Kasumi-1 (cell line): ENCODE measurements around the gene ICE1.
"Not testable (repeated sequence)": the region's sequence is repeated elsewhere in the genome, so short reads cannot be mapped to it uniquely, and the experiment has no call there.

Source experiments
- DNase-seq, 2 experiments: peaks; one replicate each; lab custom pipeline; 2025; lab: John Stamatoyannopoulos, UW

The ICE1 gene, protein sequence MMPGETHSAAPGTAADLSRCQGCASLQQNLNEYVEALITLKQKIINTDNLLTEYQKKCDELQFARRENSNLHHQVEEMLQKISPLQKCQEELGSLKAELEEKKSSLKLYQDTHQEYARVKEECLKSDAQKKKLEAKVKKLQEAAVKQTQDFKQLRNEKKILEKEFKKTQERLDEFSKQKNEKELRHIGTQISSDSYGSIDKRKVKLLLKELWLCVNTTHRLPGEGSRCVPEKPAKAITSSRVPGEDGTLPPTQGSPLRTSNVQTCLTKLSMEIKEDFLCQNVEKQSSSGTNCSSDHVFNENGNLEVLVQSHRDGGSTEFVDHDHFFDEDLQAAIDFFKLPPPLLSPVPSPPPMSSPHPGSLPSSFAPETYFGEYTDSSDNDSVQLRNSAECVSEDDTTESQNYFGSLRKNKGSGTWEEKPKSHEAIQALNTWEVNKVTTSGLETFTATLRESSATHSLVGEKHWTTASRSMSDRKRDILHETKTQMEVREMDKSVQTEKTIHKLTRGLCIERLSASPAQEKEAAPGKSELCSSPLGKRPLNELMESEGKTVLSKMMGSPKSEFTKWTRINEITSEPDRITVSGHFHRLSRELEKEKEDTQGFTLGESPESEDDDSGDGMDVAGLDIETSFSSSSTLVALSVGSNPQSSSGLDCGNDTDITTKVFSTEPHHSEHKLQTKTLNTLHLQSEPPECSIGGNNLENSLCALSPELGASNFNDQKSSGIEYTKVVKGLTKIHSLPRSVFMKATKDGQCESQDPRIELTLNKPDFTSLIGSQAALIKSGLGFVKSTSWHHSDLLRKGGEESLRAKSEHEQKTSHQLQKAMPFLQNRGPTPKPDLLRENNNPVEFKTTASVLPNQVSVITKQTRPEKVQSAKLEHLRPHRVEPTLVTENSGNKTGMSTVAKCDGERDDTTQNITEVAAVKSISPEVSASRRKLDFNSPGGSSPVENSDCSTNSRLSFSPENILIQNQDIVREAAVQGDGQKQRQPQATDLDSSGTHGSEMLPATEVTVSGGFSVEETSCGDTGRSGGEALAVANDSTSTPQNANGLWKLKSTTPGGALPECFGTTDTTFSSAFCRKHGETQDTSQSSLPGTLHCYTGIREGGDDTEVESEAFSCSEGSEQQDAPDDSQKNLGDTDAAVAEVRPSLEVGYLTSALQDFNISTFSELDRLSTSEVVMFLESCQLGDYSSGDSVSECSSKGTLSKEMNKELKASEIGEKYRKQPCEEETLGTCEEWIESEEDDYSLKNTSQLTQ (N-terminal part only)

GRCh38 chr5:5421961-5422818 lies at the start of gene ICE1:
ICE1 (plus strand) TSS chr5:5422677; CDS start chr5:5422916, 239 bp downstream.
- peak; percentile 97 for DNase-seq

DNA sequence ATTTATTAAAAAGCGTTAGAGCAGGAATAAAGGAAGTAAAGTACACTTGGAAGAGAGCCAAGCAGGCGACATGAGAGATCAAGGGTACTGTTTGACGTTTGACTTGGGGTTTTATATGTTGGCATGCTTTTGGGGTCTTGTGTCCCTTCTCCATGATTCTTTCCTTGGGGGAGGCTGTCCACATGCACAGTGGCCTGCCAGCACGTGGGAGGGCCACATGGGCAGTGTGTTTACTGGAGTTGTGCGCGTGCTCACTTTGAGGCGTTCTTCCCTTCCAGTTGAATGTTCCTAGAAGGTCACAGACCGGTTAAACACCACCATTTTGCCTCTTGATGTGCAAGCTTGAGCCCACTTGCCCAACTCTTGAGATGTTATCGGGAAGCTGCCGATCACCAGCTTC lies 49.5 kb upstream of the ICE1 start:
- DNase-seq: no peak

- no peak for DNase-seq
Observed at GRCh38 chr5:5373351-5373989, 49.0 kb upstream of the ICE1 start.

DNA sequence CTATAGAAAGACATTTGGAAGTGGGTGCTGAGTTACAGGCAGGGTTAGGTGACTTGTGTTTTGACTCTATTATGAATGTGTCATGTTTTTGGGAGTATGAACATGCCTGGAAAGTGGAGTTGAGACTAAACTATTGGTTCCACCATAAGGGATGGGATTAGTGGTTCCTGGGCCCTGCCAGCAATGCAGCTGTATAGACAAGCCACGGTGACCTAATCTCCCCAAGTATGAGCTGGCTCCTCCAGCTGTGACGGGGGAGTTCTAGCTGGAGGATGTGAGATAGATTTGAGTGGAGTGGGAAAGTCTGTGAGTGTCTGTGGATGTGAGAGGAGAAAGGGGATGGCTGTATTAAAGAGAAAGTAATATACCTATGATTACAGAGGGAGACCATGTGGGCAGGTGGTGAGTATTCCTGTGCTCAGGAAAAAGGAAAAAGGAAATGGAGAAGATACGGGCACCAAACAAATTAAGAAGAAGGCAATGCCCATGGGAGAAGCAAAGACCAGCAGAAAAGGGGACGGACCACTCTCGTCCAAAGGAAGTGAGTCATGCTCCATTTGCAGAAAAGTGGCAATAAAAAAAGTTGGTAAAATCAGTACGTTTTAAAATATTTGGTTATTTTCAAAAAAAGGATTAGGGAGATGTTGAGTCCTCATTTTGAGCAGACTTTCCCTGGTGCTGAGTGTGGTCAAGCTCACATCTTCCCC lies 48.3 kb upstream of the ICE1 start:
- DNase-seq: no peak

DNA sequence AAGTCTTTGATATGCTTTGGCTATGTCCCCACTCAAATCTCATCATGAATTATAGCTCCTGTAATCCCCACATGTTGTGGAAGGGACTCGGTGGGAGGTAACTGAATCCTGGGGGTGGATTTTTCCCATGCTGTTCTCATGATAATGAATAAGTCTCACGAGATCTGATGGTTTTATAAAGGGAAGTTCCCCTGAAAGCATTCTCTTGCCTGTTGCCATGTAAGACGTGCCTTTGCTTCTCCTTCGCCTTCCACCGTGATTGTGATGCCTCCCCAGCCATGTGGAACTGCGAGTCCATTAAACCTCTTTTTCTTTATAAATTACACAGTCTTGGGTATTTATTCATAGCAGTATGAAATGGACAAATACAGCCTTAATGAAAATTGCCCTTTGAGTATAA lies 44.7 kb upstream of the ICE1 start:
- DNase-seq: no peak

GRCh38 chr5:5378531-5378930 lies 43.9 kb upstream of the ICE1 start:
- DNase-seq: no peak

- DNase-seq: no peak
Observed at GRCh38 chr5:5380298-5380697, 42.2 kb upstream of the ICE1 start.

- no peak for DNase-seq
Observed at GRCh38 chr5:5381310-5381913, 41.1 kb upstream of the ICE1 start.

DNA sequence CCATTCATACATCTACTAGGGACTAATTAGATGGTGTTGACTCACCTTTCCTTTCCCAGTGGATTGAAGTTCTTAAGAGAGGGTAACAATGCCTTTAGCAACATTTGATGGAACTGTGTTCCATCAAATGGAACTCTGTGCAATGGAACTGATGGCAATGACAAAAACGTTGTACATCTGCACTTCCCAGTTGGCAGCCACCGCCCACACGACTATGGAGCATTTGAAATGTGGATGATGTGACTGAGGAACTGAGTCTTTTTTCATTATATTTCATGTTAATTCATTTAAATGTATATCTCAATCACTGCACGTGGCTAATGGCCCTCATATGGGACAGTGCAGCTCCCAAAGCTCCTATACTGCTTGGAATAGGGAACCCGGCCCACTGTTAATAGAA lies 39.0 kb upstream of the ICE1 start:
- DNase-seq: no peak

DNA sequence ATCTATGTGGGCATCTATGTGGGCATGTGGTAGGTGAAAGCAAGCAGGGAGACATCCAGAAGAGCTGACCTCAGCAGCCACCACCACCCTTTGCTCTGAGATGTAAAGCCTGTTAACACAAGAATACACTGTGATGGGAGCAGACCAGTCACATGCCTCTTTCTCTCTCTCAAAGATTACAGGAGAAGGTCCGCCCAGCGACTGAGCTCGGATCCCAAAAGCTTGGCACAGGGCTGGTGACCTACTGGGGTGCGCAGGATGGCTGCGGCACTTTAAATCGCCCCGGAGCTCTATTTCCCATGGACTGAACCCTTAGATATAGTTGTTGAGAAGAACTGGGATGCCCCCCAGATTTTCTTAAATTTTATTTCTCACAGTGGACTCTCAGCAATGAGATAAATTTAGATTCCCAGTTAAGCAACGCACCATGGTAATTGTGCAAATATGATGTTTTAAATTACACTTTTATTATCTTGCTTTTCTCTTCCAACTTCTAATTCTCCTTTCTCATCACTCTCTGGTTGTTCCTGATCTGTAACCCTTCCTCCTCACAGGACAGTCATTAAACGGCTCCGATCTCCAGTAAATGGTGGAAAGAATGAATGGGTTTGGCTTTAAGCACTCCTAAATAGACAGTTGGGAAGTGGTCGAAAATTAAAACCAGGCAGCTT lies 37.7 kb upstream of the ICE1 start:
- no peak for DNase-seq

- no peak for DNase-seq
Observed at GRCh38 chr5:5385331-5385662, 37.2 kb upstream of the ICE1 start.

- DNase-seq: no peak
Observed at GRCh38 chr5:5386329-5386728, 36.1 kb upstream of the ICE1 start.

DNA sequence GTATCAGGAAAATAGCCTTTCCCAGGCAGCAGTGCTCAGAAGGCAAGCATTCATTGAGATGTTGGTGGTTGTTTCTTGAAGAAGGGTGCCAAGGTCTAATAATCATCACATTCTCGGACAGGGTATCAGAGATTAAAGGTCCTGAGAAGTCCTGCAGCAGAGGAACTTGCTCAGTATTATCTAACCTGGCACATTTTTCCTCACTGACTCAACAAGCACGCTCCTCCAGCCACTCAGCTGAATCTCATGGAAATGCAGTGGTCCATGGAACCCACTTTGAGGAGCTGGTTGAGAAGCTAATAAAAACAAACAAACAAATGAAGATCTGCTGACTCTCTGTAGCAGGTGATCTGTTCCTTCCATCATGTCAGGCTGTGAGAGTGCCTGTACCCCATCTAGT lies 35.3 kb upstream of the ICE1 start:
- DNase-seq: no peak

DNA sequence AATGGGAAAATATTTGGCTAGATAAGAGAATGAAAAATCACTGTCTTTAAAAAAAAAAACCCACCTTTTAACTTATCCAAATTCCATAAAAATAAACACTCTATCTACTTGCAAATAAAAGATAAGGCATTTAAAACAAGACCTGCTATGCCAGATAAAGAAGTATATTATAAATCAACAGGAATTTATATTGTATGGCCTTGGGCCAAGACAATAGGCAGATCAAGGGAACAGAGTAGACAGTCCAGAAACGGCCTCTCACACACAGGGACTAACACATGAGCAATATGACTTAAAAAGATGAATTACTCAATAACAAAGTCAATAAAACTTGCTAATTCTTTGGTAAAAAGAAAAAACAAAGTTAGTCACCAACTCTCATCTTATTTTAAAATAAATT lies 34.7 kb upstream of the ICE1 start:
- no peak for DNase-seq

DNA sequence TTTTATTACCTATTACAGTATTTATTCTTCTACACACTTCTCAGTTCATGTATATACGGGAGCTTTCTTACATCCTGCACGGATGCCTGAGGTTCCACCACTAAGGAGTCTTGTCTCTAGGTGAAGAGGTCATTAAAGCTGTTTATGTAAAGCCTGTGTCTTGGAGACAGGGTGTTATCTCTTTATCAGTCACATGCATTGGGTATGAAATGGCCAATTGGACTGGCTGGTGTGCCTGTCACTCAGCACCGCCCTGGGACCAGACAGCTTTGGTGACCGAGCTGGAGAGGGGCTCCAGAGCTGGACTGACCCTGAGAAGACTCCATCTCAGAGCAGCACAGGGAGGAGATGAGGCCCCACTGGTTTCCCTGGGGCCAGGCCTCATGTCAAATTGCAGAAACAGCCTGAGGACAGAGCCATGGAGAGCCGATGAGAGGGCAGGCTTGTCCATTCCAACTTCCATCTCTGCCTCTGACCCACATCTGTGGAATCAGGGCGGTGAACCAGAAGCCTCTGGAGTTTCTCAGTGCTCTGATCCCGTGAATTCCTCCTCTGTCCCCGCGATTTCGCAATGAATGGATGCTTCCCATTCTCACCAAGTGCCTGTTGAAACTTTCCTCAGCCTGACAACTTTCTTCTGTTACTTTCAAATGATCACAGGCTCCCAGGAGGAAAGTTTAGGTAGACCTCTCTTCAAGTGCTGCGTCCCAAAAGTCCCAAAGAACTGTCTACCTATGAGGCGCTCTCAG lies 32.2 kb upstream of the ICE1 start:
- DNase-seq: not testable (repeated sequence)

DNA sequence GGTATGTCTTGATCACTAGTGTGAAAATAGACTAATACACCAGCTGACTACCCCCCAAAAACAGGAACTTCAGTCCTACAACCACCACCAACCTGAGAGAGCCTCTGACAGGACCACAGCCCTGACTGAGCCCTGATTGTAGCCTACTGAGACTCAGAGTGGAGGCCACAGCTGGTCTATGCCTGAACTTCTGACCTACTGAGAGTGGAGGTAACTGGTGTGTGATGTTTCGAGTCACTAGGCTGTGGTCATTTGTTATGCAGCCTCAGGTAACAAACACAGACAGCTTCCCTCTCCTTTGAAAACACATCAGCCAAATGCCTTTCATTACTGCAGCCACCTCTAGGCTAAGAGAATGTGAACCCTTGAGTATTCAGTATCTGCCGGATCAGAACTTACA lies 30.0 kb upstream of the ICE1 start:
- not testable (repeated sequence) for DNase-seq

- DNase-seq: not testable (repeated sequence)
Observed at GRCh38 chr5:5394384-5394986, 28.0 kb upstream of the ICE1 start.

- DNase-seq: not testable (repeated sequence)
Observed at GRCh38 chr5:5395093-5395492, 27.4 kb upstream of the ICE1 start.
